Measurements from ENCODE around the gene TP53.
A peak's percentile ranks its signal among the peaks of the same experiment; 100 is the strongest.

Gene TP53

GRCh38 chr17:7714721-7715594, 27.7 kb upstream of the TP53 start:
- Histone ChIP-seq H3K4me2 (ENCODE audit: low read length) (no peak overlapping the region), H4K20me1 (ENCODE audit: control insufficient read depth, insufficient read depth, low read depth, low read length) (no peaks in the 10 kb centered on the region), H3K36me3 (ENCODE audit: control insufficient read depth, low read length) (no peaks in the 10 kb centered on the region), H3F3A (ENCODE audit: control insufficient read depth, insufficient read depth) (0 out of 2 replicates have a peak, but pooled peaks cover 2% of the 10 kb centered on the region), H3K4me3 (ENCODE audit: low read length) (no peak overlapping the region), H3K9me2 (replicated peaks; ENCODE audit: control insufficient read depth, low read length) (no peaks in the 10 kb centered on the region), H3K79me2 (ENCODE audit: control insufficient read depth, low read length) (no peaks in the 10 kb centered on the region), H3K9me3 (ENCODE audit: control insufficient read depth, insufficient read depth, low read length) (no peaks in the 10 kb centered on the region), H3K27me3 (ENCODE audit: control insufficient read depth, low read length) (peaks cover 78% of the 10 kb centered on the region), H3K27ac (ENCODE audit: low read depth, low read length) (no peak overlapping the region), H3K4me1 (ENCODE audit: control insufficient read depth, low read length) (peaks cover 33% of the 10 kb centered on the region)
- no peak for TF ChIP-seq EZH2phosphoT487 (IDR thresholded peaks at IDR 0.05; ENCODE audit: borderline replicate concordance, low read length)

GRCh38 chr17:7713782-7714181, 26.5 kb upstream of the TP53 start:
- no peak overlapping the region for H3K4me3 ChIP-seq (ENCODE audit: low read length)
- H3K36me3 ChIP-seq (ENCODE audit: control insufficient read depth, low read length), result no peaks in the 10 kb centered on the region
- H3K9me2 ChIP-seq (replicated peaks; ENCODE audit: control insufficient read depth, low read length), result no peaks in the 10 kb centered on the region
- H3K9me3 ChIP-seq (ENCODE audit: control insufficient read depth, insufficient read depth, low read length), result no peaks in the 10 kb centered on the region
- H3K79me2 ChIP-seq (ENCODE audit: control insufficient read depth, low read length), result no peaks in the 10 kb centered on the region
- H3K4me2 ChIP-seq (ENCODE audit: low read length), result no peak overlapping the region
- H3F3A ChIP-seq (ENCODE audit: control insufficient read depth, insufficient read depth), result 0 out of 2 replicates have a peak, but pooled peaks cover 2% of the 10 kb centered on the region
- H3K4me1 ChIP-seq (ENCODE audit: control insufficient read depth, low read length), result peaks cover 38% of the 10 kb centered on the region
- peaks cover 67% of the 10 kb centered on the region for H3K27me3 ChIP-seq (ENCODE audit: control insufficient read depth, low read length)
- H4K20me1 ChIP-seq (ENCODE audit: control insufficient read depth, insufficient read depth, low read depth, low read length), result no peaks in the 10 kb centered on the region
- TF ChIP-seq CTCF (IDR thresholded peaks at IDR 0.05; ENCODE audit: low read depth, low read length, poor library complexity, severe bottlenecking) (no peak), EZH2phosphoT487 (IDR thresholded peaks at IDR 0.05; ENCODE audit: borderline replicate concordance, low read length) (no peak)
- no peak overlapping the region for H3K27ac ChIP-seq (ENCODE audit: low read depth, low read length)

GRCh38 chr17:7712111-7712771, 25.0 kb upstream of the TP53 start:
- Histone ChIP-seq H3K9me3 (ENCODE audit: control insufficient read depth, insufficient read depth, low read length) (no peaks in the 10 kb centered on the region), H3K4me2 (ENCODE audit: low read length) (peak overlapping the region; percentile 19; the same call in 1 of the 2 replicates), H3K36me3 (ENCODE audit: control insufficient read depth, low read length) (no peaks in the 10 kb centered on the region), H3K9me2 (replicated peaks; ENCODE audit: control insufficient read depth, low read length) (no peaks in the 10 kb centered on the region), H4K20me1 (ENCODE audit: control insufficient read depth, insufficient read depth, low read depth, low read length) (no peaks in the 10 kb centered on the region), H3F3A (ENCODE audit: control insufficient read depth, insufficient read depth) (0 out of 2 replicates have a peak, but pooled peaks cover 2% of the 10 kb centered on the region), H3K27ac (ENCODE audit: low read depth, low read length) (no peak overlapping the region), H3K4me3 (ENCODE audit: low read length) (no peak overlapping the region), H3K4me1 (ENCODE audit: control insufficient read depth, low read length) (peaks cover 32% of the 10 kb centered on the region), H3K79me2 (ENCODE audit: control insufficient read depth, low read length) (no peaks in the 10 kb centered on the region), H3K27me3 (ENCODE audit: control insufficient read depth, low read length) (peaks cover 53% of the 10 kb centered on the region)
- no peak for TF ChIP-seq EZH2phosphoT487 (IDR thresholded peaks at IDR 0.05; ENCODE audit: borderline replicate concordance, low read length)

GRCh38 chr17:7711051-7711755, 23.9 kb upstream of the TP53 start:
- H3F3A ChIP-seq (ENCODE audit: control insufficient read depth, insufficient read depth), result 0 out of 2 replicates have a peak, but pooled peaks cover 2% of the 10 kb centered on the region
- H3K79me2 ChIP-seq (ENCODE audit: control insufficient read depth, low read length), result no peaks in the 10 kb centered on the region
- H3K27ac ChIP-seq (ENCODE audit: low read depth, low read length), result no peak overlapping the region
- H3K4me3 ChIP-seq (ENCODE audit: low read length), result peak overlapping the region; percentile 27
- H3K9me2 ChIP-seq (replicated peaks; ENCODE audit: control insufficient read depth, low read length), result no peaks in the 10 kb centered on the region
- H3K36me3 ChIP-seq (ENCODE audit: control insufficient read depth, low read length), result no peaks in the 10 kb centered on the region
- no peak for TF ChIP-seq EZH2phosphoT487 (IDR thresholded peaks at IDR 0.05; ENCODE audit: borderline replicate concordance, low read length)
- TF ChIP-seq CTCF (IDR thresholded peaks at IDR 0.05; ENCODE audit: low read depth, low read length, poor library complexity, severe bottlenecking), result peak; percentile 50
- peaks cover 53% of the 10 kb centered on the region for H3K27me3 ChIP-seq (ENCODE audit: control insufficient read depth, low read length)
- H3K4me1 ChIP-seq (ENCODE audit: control insufficient read depth, low read length), result peaks cover 28% of the 10 kb centered on the region
- H4K20me1 ChIP-seq (ENCODE audit: control insufficient read depth, insufficient read depth, low read depth, low read length), result no peaks in the 10 kb centered on the region
- peak overlapping the region; percentile 42 for H3K4me2 ChIP-seq (ENCODE audit: low read length)
- no peaks in the 10 kb centered on the region for H3K9me3 ChIP-seq (ENCODE audit: control insufficient read depth, insufficient read depth, low read length)
